ENCODE data around the gene WBP2. TPM values are rescaled to one million over a fixed set of nuclear protein-coding genes. Genes with fewer than 3 reads are reported as not detected.
A peak's percentile ranks its signal among the peaks of the same experiment; 100 is the strongest.

Gene WBP2
- total and polyA plus RNA-seq, 10 of the 15 experiments (the other 5 are each of a cell fraction or from before 2014, with no cell fraction given) = 1.5 to 57.3 (median 27.5) TPM

- POLR2A ChIA-PET = interaction anchor here (0.5 to 3.7 kb wide), 10 partner anchors 12 to 476 kb away, joined by 3 to 27 read pairs (median 5); partner anchors contain the start of genes UNC13D and WBP2
- Histone ChIP-seq H4K20me1 (ENCODE audit: control insufficient read depth, insufficient read depth) (no peaks in the 10 kb centered on the region), H3K79me2 (ENCODE audit: control insufficient read depth, insufficient read depth, low read length) (no peaks in the 10 kb centered on the region), H3K4me1 (ENCODE audit: control insufficient read depth, insufficient read depth, low read length) (peaks cover 25% of the 10 kb centered on the region), H3K27ac (ENCODE audit: control insufficient read depth, insufficient read depth) (no peak overlapping the region), H3K27me3 (replicated peaks in 1 of 2; ENCODE audit: control insufficient read depth in 2 of 2, insufficient read depth in 2 of 2, low read length in 1 of 2) (peaks cover 2% of the 10 kb centered on the region in 2 experiments), H2AFZ (ENCODE audit: control insufficient read depth, low read depth, low read length) (peak overlapping the region; percentile 61), H3K4me2 (ENCODE audit: control insufficient read depth, insufficient read depth) (peak overlapping the region; percentile 92), H3K9ac (ENCODE audit: control insufficient read depth, insufficient read depth, low read length) (peak overlapping the region; percentile 13; the same call in 1 of the 2 replicates), H3K4me3 (peak overlapping the region; percentile 38; the same call in 1 of the 2 replicates), H3K9me3 (replicated peaks; ENCODE audit: control insufficient read depth, insufficient read depth, low read length) (no peaks in the 10 kb centered on the region), H3K36me3 (ENCODE audit: control insufficient read depth in 2 of 2, insufficient read depth in 2 of 2, low read length in 1 of 2) (no peaks in the 10 kb centered on the region)
- RAD21 ChIA-PET (ENCODE audit: unreplicated experiment) = interaction anchor here (0.8 to 2.4 kb wide), 7 partner anchors 12 to 112 kb away, joined by 3 to 16 read pairs (median 5); partner anchors contain the start of genes GALK1, TRIM65 and WBP2
- ATAC-seq (peak; percentile 69), DNase-seq (ENCODE audit: low read depth, low spot score) (no peak), FAIRE-seq (peak; percentile 13)
- BruUV-seq (replicated peaks) = no TSS peak
- CTCF ChIA-PET = interaction anchor here (0.7 to 7.9 kb wide), 19 partner anchors 8 to 223 kb away, joined by 3 to 81 read pairs (median 4); partner anchors contain the start of genes GALK1, MRPL38 and TRIM65
- intact Hi-C loops (cut with micrococcal nuclease; ENCODE audit: unreplicated experiment) = no loop called here
- SMC1A ChIA-PET (ENCODE audit: uncharacterized antibody, unreplicated experiment) = interaction anchor here (0.9 to 1.9 kb wide), 10 partner anchors 11 to 123 kb away, joined by 3 to 8 read pairs (median 6); partner anchors contain the start of genes GALK1, TRIM65, UNC13D and WBP2
- 8% methylated on average over 26 of the region's 26 CpGs for WGBS (ENCODE audit: insufficient coverage, insufficient replicate concordance, low lambda C conversion rate, missing lambda C conversion rate)
- in situ Hi-C loops (cut with MboI) = no loop called here
- TF ChIP-seq NR2F1 (conservative IDR thresholded peaks at IDR 0.05) (0 out of 2 replicates have a peak, but pooled peaks have one; percentile 23), KLF5 (IDR thresholded peaks at IDR 0.05; ENCODE audit: partially characterized antibody) (no peak), DPF2 (IDR thresholded peaks at IDR 0.05) (no peak), MTA2 (IDR thresholded peaks at IDR 0.05; ENCODE audit: low read depth) (0 out of 2 replicates have a peak, but pooled peaks have one; percentile 3), TCF12 (IDR thresholded peaks at IDR 0.05; ENCODE audit: low read depth, low read length) (0 out of 2 replicates have a peak, but pooled peaks have one; percentile 17), CBX5 (IDR thresholded peaks at IDR 0.05; ENCODE audit: low read depth) (no peak), CTCF (IDR thresholded peaks at IDR 0.05 in 2 of 3, conservative IDR thresholded peaks at IDR 0.05 in 1 of 3; ENCODE audit: control insufficient read depth in 2 of 3, extremely low read depth in 1 of 3, insufficient read depth in 1 of 3, low read depth in 3 of 3, low read length in 3 of 3) (peak; percentile 37 to 40 (median 38); a peak in 3 of 6 replicates), ZNF687 (IDR thresholded peaks at IDR 0.05) (0 out of 2 replicates have a peak, but pooled peaks have one; percentile 30), ZBTB40 (IDR thresholded peaks at IDR 0.05; ENCODE audit: borderline replicate concordance) (0 out of 2 replicates have a peak, but pooled peaks have one; percentile 24), LARP7 (IDR thresholded peaks at IDR 0.05) (peak; percentile 44; the same call in 1 of the 2 replicates), FOXK2 (IDR thresholded peaks at IDR 0.05) (peak; percentile 49; the same call in 1 of the 2 replicates), WRNIP1 (IDR thresholded peaks at IDR 0.05; ENCODE audit: borderline replicate concordance, low read depth, low read length) (no peak)
These were observed 21.2 kb upstream of the WBP2 start for GRCh38 chr17:75876190-75876937.

Data from GM12878 (cell line).